ENCODE measurements around the gene C21orf91. TPM values are rescaled to one million over a fixed set of nuclear protein-coding genes. Genes with fewer than 3 reads are reported as not detected.

The C21orf91 gene
- total RNA-seq = 21.4 TPM

DNA sequence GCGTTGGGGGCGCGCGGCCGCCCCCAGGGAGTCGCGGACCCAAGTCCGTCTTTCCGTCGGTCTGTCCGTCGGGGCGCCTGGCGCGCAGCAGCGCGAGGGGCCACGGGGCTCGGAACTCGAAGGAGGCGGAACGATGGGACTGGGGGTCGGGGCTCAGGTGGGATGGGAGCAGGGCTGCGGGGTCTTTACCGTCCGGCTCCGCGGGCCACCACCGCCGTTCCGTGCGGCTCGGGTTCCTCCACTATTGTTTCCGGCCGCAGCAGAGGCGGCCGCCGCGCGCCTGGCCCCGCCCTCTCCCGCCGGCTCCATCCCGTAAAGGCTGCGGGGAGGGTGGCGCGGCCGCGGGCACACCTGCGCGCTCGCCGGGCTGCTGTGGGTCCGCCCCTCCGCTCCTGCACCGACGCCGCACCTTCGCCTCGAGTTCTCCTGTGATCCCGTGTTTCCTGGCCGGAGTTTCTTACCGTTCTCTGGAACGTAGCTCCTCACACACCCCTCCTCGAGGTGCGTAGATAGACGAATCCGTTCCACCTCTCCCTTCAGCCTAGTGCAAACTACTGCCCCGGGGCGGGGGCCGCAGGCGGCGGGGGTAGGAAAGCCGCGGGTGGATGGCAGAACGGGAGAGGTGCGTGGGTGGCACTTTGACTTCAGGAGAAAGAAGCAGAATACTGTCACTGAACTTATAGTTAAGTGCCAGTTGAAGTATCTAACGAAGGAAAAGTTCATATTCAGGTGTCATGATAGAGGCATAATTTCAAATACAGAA lies at the start of gene C21orf91:
Gene C21orf91 (minus strand): TSS at position 243 of the 763 bp plus-strand sequence. CDS start 1,038 bp downstream, outside the sequence.
- peak; percentile 90 for DNase-seq

DNA sequence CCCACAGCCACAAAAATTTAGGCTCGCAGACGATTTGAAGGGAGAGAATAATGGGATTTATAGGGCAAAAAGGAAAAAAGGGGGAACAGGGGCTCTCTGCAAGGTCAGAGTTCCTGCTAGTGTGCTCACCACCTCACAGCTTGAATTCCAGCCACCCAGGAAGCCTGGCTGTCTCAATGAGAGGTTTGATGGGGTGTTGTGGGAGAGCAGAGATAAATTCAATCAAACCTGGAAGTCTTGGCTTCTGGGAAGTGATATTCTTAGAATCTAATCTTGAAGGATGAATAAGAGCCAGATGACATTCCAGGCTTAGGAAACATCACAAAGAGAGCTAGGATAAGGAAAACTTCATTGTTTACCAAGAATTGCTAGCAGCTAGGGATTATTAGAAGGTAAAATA lies 47.4 kb upstream of the C21orf91 start:
- no peak for DNase-seq

DNA sequence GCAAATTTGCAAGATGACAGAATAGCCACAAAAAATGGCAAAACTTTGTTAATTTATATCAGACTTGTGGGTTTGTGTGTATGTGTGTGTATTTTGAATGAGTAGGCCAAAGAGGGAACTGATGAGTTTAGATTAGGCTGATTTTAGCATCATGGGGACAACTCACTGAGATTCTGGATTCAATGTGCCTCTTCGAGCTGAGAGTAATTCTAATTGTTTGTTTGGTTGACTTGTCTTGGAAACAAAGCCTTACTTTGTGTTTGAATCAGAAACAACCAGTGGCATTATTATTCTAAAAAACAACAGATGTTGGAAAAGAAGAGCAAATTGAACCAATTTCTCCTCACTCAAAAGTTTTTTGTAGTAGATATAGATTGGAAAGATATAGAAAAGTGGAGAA lies 40.5 kb upstream of the C21orf91 start:
- no peak for DNase-seq

DNA sequence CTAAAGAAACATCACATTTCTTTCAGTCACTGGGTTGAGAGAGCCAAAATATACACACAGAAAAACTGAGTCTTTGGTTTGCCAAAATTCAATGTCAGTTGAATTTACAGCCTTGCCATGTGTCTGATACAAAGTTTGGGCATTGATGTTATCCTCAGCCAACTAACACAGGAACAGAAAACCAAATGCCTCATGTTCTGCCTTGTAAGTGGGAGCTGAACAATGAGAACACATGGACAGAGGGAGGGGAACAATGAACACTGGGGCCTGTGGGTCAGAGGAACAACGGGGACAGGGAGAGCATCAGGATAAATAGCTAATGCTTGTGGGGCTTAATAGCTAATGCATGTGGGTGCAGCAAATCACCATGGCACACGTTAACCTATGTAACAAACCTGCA lies 39.6 kb upstream of the C21orf91 start:
- no peak for DNase-seq

DNA sequence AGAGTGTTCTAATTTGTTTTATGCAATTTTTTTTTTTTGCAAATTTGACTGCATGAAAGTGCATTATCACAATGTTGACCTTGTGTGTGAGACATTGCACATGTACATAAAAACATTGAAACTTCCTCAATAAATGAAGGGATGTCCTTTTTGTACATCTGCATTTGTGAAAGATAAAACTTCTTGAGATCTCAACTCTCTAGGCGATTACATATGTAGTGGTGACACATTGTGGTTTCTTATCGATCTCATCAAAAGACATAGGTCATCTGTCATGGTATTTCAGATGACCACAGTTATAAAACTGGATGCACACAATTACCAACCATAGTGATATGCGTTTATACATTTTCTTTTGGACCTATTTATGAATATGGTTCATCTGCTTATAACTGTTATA lies 35.6 kb upstream of the C21orf91 start:
- no peak for DNase-seq

DNA sequence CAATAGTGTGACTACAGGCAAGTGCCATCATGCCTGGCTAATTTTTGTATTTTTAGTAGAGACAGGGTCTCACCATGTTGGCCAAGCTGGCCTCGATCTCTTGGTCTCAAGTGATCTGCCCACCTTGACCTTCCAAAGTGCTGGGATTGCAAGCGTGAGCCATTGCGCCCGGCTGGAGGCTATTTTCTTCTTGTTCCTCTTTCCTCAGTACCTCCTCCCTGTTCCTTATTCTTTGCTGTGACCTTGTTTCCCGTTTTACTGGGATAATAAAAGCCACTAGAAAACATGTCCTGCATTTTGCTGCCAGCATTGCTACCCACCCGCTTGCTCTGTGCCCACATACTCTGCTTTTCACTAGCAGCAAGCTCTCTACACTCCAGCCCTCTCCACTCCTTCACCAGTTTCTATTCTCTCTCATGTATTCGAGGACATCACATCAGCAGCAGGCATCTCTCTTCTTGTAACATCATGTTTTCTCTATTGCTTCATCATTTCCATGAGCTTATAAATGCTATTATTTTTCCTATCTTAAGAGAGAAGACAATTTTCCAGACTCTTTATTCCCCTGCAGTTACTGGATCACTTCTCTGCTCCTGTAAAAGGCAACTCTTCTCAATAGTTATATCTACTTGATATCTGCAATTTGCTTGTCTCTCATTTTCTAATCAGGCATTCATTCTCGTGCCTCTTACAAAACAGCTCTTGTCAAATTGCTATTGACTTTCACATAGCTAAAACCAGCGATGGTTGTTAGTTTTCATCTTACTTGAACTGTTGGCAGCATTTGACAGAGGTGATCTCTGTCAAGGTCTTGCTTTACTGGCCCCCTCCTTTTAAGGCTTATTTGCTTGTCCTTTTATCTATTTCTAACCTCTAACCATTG lies 34.5 kb upstream of the C21orf91 start:
- DNase-seq = no peak

DNA sequence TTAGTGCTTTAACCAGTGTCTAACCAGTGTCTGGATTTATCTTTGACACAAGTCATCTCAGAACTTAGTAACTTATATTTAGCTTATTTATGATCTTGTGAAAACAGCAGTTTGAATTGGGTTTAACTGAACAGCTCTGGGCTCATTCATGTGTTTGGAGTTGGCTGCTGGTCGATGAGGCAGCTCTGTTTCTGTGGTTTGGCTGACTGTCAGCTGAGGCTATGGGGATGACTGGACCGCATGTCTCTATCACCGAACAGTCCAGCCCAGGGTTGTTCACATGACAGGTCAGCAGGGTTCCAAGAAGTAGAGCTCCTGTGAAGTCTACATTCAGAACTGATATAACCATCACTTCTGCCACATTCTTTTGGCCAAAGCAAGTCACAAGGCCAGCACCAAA lies 29.1 kb upstream of the C21orf91 start:
- DNase-seq = no peak

DNA sequence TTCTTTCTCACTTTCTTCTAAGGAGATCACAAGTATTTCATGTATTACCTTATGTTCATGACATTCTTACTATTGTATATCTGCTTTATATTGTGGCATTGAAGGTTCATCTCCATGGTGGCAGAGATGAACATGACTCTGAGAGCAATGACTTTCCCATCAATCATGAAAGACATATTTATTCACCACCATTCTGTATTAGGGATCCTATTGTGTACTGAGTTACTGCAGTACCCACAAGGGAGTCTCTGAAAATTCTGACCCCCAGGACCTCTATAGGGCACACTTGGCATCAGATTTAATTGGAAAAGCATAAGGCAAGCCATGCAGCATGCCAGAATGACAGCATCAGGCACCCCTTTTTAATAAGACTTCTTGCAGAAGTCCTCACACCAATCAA lies 21.9 kb upstream of the C21orf91 start:
- DNase-seq = no peak

DNA sequence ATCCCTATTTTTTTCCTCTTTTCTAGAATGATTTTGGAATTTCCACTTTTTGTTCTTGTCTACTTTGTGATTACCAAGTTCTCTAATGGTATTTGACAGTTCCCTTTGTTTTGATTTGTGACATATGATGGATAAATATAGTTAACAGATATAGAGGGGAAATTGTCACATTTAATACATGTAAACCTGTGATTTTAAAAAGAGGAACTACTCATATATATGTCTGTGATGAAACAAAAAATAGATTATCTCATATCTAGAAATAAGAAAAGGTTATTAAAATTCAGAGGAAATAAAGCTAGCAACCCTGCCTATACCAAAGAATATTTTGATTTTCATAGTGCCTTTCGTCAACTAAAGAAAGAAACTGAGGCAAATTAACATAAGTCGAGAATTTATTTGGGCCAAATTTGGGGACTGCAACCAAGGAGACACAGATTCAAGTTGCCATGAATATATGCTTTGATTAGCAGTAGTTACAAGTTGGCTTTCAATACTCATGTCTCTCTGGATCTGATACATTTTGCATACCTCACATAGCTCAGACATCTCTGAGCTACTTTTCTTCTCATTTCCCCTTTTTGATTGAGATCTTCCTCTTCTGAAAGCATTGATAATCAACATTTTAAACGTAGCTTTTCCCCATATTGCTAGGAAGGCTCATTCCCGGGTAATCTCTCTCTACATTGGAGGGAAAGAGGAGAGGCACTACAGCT lies 15.6 kb upstream of the C21orf91 start:
- DNase-seq = no peak

DNA sequence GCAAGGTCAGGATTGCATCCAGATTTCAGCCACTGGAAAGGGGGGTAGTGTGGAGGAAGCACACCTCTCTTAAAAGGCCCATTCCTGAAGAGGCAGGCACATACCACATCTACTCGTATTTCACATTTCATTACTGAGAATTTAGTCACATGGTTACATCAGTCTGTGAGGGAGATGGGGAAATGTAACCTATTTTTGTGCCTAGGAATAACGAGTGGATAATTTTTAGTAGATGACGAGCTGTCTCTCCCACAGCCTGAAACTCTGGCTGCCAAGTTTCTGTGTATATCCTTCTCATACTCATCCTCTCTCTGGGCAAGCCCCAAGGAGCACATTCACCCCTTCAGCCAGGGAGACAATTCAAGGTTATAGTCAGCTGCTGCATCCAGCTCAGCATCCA lies 10.3 kb upstream of the C21orf91 start:
- no peak for DNase-seq

DNA sequence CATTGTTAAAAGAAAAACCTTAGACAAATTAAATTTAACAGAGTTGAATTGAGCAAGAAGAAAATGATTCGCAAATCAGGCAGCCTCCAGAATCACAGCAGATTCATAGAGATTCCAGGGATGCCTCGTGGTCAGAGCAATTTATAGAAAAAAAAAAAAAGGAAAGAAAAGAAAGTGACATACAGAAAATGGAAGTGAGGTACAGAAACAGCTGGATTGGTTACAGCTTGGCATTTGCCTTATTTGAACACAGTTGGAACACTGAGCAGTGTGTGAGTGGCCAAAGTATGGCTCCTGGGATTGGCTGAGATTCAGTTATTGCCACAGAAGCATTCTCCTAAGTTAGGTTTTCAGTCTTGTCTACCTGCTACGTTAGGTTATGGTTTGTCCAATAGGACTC lies 9.1 kb upstream of the C21orf91 start:
- no peak for DNase-seq

DNA sequence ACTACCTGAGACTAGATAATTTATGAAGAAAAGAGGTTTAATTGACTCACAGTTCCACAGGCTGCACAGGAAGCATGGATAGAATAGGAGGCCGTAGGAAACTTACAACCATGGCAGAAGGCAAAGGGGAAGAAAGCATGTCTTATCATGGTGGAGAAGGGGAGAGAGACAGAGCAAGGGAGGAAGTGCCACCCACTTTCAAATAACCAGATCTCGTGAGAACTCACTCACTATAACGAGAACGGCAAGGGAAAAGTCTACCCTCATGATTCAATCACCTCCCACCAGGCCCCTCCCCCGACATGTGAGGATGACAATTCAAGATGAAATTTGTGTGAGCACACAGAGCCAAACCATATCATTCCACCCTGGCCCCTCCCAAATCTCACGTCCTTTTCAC lies 4.7 kb upstream of the C21orf91 start:
- no peak for DNase-seq

DNA sequence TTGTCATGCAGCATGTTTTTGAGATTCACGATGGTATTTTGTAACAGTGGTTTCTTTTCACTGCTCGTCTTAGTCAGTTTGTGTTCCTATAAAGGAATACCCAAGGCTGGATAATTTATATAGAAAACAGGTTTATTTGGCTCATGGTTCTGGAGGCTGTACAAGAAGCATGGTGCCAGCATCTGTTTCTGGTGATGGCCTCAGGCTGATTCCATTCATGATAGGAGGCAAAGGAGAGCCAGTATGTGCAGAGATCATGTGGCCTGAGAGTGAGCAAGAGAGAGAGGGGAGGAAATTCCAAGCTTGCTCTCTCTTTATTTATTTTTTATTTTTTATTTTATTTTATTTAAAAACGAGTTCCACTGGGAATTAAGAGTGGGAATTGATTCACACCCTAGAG lies 2.0 kb upstream of the C21orf91 start:
- no peak for DNase-seq

DNA sequence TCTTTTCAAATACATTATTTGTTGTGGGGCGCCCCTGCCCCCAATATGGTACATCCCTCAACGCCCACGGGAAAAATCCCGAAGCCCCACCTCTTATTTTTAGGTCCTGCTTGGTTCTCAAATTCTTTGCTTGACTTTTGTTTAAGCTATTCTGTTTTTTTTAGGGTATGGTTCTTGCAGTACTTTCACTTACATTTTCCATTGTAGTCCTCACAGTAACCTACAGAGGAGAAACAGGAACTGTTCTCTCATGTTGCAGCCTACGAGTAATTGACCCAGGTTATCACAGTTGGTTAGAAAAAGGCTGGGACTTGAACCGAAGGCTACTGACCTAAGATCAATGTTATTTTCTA lies 697 bp upstream of the C21orf91 start:
- DNase-seq = no peak

DNA sequence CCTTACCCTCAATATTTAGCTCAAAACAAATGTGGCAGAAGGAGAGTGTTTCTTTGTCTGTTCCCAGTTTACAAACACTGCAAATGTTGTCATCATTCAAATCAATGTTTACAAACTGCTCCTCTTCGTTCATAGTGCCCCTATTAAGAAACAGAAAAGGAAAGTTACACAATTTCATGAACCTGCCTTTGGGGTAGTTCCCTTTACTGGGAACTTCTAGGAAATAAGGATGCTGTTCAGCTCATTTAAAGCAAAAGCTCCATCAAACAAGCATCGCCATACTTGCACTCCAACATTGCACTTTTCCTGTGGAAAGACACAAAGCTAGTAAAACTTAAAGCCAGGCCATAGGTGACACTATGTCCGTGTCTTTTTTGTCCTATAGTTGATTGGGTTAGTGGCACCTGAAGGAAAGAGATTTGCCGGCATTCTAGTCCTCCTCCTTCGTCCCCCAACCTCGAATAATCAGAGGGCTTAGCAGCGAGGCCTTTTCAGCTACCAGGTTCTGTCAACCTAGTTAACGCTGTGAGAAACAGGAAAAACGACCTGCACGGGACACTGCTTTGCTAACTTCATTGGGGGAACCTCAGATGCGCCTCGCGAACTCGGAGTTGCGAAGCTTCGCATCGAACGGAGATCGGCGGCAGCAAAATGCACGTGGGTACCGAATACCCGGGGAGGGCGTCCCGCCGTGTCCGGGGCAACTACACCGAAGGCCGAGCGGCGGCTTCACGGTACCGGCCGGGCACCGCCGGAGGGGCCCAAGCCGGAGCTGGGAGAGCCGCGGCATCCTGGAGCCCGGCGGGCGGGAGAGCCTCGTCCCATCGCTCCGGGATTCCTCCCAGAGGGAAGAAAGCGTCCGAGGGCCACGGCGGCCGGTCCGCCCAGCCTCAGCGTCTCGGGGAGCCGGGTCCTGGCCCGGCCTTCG lies 706 bp downstream of the C21orf91 start:
- DNase-seq = peak; percentile 36

DNA sequence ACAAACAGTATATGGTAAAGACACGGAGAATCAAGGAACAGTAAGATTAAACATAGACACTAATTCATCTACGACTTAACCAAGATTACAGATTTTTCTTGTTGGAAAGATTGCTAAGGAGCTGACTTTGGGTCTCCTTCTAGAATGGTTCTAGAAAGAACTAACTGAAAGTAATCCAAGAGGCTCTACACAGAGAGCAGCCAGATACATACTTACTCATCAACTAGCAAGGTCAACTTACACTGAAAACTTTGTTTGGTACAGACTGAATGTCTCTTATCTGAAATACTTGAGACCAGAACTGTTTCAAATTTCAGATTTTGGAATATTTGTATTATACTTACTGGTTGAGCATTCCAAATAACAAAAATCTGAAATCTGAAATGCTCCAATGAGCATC lies 5.8 kb downstream of the C21orf91 start:
- DNase-seq = no peak

DNA sequence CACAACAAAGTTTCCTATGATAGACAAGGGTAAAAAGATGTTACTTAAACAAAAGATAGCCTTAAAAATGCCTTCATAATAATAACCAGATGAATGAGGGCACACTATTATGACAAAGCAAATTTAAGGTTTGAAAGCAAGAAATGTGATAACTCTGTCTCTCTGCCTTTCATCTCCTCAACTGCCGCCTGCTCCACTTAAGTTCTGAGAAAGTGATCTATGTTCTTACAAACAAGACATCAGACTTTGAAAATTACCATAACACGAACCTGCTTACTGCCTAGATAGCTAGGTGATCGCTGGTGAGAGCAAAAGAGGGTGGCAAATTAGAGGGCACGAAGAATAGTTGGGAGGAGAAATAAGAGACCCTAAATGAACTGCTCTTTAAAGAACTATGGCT lies 13.2 kb downstream of the C21orf91 start:
- DNase-seq = no peak

DNA sequence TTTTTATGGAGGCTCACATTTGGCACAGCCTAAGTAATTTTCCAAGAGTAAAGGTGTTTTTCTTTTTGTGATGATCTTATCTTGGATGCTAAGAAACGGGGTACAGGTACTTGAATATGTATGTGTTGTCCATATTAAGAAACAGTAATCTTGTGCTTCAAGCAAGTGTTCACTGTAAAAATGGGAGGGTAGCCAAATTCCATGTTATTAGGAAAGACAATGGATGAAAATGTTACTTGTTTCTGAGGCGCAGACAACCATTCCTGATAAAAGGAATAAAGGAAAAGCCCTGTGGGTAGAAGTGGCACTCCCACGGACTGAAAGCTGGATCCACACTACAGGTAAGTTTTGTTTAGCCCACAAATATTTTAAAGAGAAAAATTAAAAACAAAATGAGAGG lies 15.6 kb downstream of the C21orf91 start:
- DNase-seq = no peak

DNA sequence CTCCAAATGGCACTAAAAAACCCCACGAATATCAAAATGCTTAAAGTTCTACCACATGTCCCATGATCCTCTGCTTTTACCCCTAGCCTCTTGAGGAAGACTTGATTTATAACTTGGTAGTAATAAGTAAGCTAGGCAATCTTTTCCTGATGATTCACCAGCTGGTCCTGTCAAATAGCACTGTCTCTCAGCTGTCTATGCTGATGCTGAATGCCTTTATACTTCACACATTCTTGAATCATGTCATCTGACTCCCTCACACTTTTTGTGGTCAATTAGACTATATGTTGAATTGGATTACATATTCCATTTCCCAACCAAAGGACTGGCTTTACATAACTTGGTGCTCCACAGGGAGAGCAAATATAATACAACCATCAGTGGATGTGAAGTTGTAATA lies 16.6 kb downstream of the C21orf91 start:
- no peak for DNase-seq

DNA sequence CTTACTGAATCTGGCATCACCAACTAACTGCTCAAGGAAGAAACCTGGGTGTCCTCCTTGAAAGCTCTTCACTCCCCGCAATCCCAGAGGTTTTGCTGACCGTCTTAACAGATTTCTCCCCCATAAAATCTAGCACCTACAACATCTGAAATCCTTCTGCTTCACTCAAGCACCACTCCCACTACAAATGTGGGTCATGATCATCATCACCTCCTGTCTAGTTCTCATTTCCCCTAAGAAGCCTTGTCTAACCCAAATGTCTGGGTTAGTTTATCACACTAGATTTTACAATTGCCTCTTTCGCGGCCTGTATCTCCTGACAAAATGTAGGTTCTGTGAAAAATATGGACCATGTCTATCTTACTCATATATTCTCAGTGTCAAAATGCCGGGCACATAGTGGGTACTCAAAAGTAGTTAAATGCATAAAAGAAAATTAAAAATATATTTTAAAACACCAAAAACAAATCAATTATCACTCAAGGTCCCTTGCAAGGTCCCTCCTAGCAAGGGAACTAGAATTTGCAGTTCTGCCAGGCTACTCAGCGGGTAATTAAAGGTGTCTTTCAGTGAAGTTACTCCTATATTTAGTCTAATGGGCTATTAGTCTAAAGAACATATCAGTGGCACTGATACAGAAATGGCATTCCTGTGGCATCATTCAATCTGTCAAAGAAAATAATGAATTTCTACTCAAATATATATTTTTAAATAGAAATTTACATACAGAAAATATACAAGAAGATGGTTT lies 19.6 kb downstream of the C21orf91 start:
- DNase-seq = no peak

DNA sequence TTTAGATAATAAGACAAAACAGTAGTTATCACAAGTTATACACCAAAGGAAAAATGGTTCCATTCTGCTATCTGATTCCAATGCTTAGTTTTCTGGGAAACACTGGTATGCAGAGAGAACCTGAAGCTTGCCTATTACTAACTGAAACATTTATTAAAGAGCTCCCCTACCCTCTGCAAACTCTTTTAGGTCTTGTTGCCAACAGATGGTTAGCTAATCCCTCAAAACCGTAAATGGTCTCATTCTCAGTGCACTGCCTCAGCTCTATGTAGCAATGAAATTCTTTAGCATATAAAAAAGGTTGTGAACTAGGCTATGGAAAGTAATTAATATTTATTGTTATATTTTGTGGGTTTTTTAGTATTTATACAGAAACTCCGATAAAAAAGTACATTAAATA lies 20.4 kb downstream of the C21orf91 start:
- no peak for DNase-seq

Measured in skin of body (tissue), 2 donors.